Hepatocyte (in vitro differentiated cells): ENCODE results near the gene BATF3. TPM values are rescaled to one million over a fixed set of nuclear protein-coding genes. Genes with fewer than 3 reads are reported as not detected.

Experiments
- DNase-seq: peaks from one replicate; pipeline ENCODE4 v3.0.0-alpha.2; 2016; ENCODE audit warnings: low spot score
- H2AFZ ChIP-seq: fragments of 200-600 bp; sonication (generic); 2 replicates; pipeline ENCODE4 v1.6.0; 2016; ENCODE audit warnings: antibody characterized with exemption, mild to moderate bottlenecking
- H3K27ac ChIP-seq: fragments of 200-600 bp; sonication (generic); 2 replicates; pipeline ENCODE4 v1.5.1; 2016; ENCODE audit warnings: mild to moderate bottlenecking
- H3K27me3 ChIP-seq: fragments of 200-600 bp; sonication (generic); 2 replicates; pipeline ENCODE4 v1.6.1; 2016
- H3K36me3 ChIP-seq: fragments of 200-600 bp; sonication (generic); replicated peaks from 2 replicates; pipeline ENCODE4 v1.5.1; 2016; ENCODE audit warnings: low read depth; ENCODE audit not compliant: insufficient read depth
- H3K4me1 ChIP-seq: fragments of 200-600 bp; sonication (generic); 2 replicates; pipeline ENCODE4 v1.5.1; 2016; ENCODE audit warnings: mild to moderate bottlenecking, moderate library complexity; ENCODE audit not compliant: insufficient read depth
- H3K4me2 ChIP-seq: fragments of 200-600 bp; sonication (generic); 2 replicates; pipeline ENCODE4 v1.6.0; 2016
- H3K4me3 ChIP-seq: fragments of 200-600 bp; sonication (generic); 2 replicates; pipeline ENCODE4 v1.5.1; 2016; ENCODE audit warnings: mild to moderate bottlenecking
- H3K79me2 ChIP-seq: fragments of 200-600 bp; sonication (generic); 2 replicates; pipeline ENCODE4 v1.6.0; 2017; ENCODE audit warnings: mild to moderate bottlenecking
- H3K9me2 ChIP-seq: fragments of 200-600 bp; sonication (generic); replicated peaks from 2 replicates; pipeline ENCODE4 v1.6.0; 2017; ENCODE audit warnings: mild to moderate bottlenecking; ENCODE audit not compliant: insufficient read depth
- H3K9me3 ChIP-seq: fragments of 200-600 bp; sonication (generic); 2 replicates; pipeline ENCODE4 v1.5.1; 2016; ENCODE audit warnings: low read depth, mild to moderate bottlenecking
- H4K20me1 ChIP-seq: fragments of 200-600 bp; sonication (generic); 2 replicates; pipeline ENCODE4 v1.6.0; 2016; ENCODE audit warnings: mild to moderate bottlenecking; ENCODE audit not compliant: insufficient read depth, poor library complexity, severe bottlenecking
- CTCF ChIP-seq: fragments of 200-600 bp; sonication (generic); IDR thresholded peaks from 2 replicates; pipeline ENCODE4 v1.5.1; 2016; ENCODE audit warnings: antibody characterized with exemption, mild to moderate bottlenecking; ENCODE audit not compliant: poor library complexity
- EZH2 ChIP-seq: fragments of 200-600 bp; sonication (generic); IDR thresholded peaks from 2 replicates; pipeline ENCODE4 v1.6.1; 2016; ENCODE audit warnings: antibody characterized with exemption, mild to moderate bottlenecking, borderline replicate concordance
- EZH2phosphoT487 ChIP-seq: fragments of 200-600 bp; sonication (generic); IDR thresholded peaks from one replicate; pipeline ENCODE4 v1.6.1; 2018; ENCODE audit warnings: antibody characterized with exemption, mild to moderate bottlenecking, low read depth, moderate library complexity; ENCODE audit not compliant: unreplicated experiment, severe bottlenecking
- WGBS: methylation state at CpG from one replicate; pipeline ENCODE4 v1.1.6; 2016; ENCODE audit warnings: low lambda C conversion rate; ENCODE audit errors: missing lambda C conversion rate; 5-methylcytosine and 5-hydroxymethylcytosine counted together
- polyA plus RNA-seq: library from polyadenylated mRNA; unstranded; fragments of >200 nt; fragmentation: Nextera tagmentation; extraction: Ambion mirVana; gene quantifications from 2 replicates; pipeline ENCODE4 v1.2.1, GENCODE V29; 2016
- total RNA-seq: library from RNA; depleted of rRNA; stranded (reverse); fragments of >200 nt; gene quantifications from 2 replicates; pipeline ENCODE4 v1.2.3, GENCODE V29; 2014

Gene BATF3
- total and polyA plus RNA-seq, 2 experiments from 2014 or later: 3.5 TPM; not detected in 1

GRCh38 chr1:212652609-212653008 is 47.0 kb downstream of the BATF3 start:
- WGBS: 96% methylated on average over 1 of the region's 1 CpG

GRCh38 chr1:212651977-212652376 is 47.7 kb downstream of the BATF3 start:
- no peak for DNase-seq
- Histone ChIP-seq H3K4me2 (no peak overlapping the region), H3K9me3 (no peaks in the 10 kb centered on the region), H3K36me3 (no peaks in the 10 kb centered on the region), H3K79me2 (no peaks in the 10 kb centered on the region), H3K4me3 (no peak overlapping the region), H3K27ac (no peak overlapping the region), H2AFZ (no peak overlapping the region), H3K27me3 (no peaks in the 10 kb centered on the region), H3K9me2 (no peaks in the 10 kb centered on the region), H4K20me1 (no peaks in the 10 kb centered on the region), H3K4me1 (no peaks in the 10 kb centered on the region)
- TF ChIP-seq CTCF: no peak
- TF ChIP-seq EZH2: no peak
- 98% methylated on average over 3 of the region's 3 CpGs for WGBS

More at GRCh38 chr1:212652609-212653008, 47.0 kb downstream of the BATF3 start:
- Histone ChIP-seq H3K79me2 (no peaks in the 10 kb centered on the region), H3K27ac (no peak overlapping the region), H4K20me1 (no peaks in the 10 kb centered on the region), H3K4me2 (no peak overlapping the region), H3K4me1 (no peaks in the 10 kb centered on the region), H3K9me2 (no peaks in the 10 kb centered on the region), H3K27me3 (no peaks in the 10 kb centered on the region), H3K9me3 (no peaks in the 10 kb centered on the region), H3K36me3 (no peaks in the 10 kb centered on the region), H2AFZ (no peak overlapping the region), H3K4me3 (no peak overlapping the region)
- no peak for DNase-seq
- TF ChIP-seq EZH2phosphoT487: no peak
- TF ChIP-seq CTCF: no peak
- no peak for TF ChIP-seq EZH2

- no peaks in the 10 kb centered on the region for H3K9me2 ChIP-seq
- no peak overlapping the region for H2AFZ ChIP-seq
- H4K20me1 ChIP-seq: no peaks in the 10 kb centered on the region
- no peak overlapping the region for H3K4me3 ChIP-seq
- H3K36me3 ChIP-seq: no peaks in the 10 kb centered on the region
- H3K4me1 ChIP-seq: no peaks in the 10 kb centered on the region
- no peaks in the 10 kb centered on the region for H3K27me3 ChIP-seq
- no peak overlapping the region for H3K4me2 ChIP-seq
- no peak overlapping the region for H3K27ac ChIP-seq
- no peak for DNase-seq
- TF ChIP-seq EZH2phosphoT487: no peak
- no peak for TF ChIP-seq CTCF
- TF ChIP-seq EZH2: no peak
- H3K79me2 ChIP-seq: no peaks in the 10 kb centered on the region
- H3K9me3 ChIP-seq: no peaks in the 10 kb centered on the region
- WGBS: 94% methylated on average over 4 of the region's 4 CpGs
Measured at GRCh38 chr1:212651521-212651920, 48.1 kb downstream of the BATF3 start.

GRCh38 chr1:212650228-212650627 is 49.4 kb downstream of the BATF3 start:
- WGBS: 43% methylated on average over 3 of the region's 3 CpGs
- Histone ChIP-seq H2AFZ (no peak overlapping the region), H3K27ac (no peak overlapping the region), H3K27me3 (no peaks in the 10 kb centered on the region), H3K4me3 (no peak overlapping the region), H3K4me1 (peaks cover 8% of the 10 kb centered on the region), H3K4me2 (no peak overlapping the region), H3K36me3 (no peaks in the 10 kb centered on the region), H3K9me3 (no peaks in the 10 kb centered on the region), H3K79me2 (no peaks in the 10 kb centered on the region), H4K20me1 (no peaks in the 10 kb centered on the region), H3K9me2 (no peaks in the 10 kb centered on the region)
- no peak for TF ChIP-seq EZH2
- no peak for TF ChIP-seq EZH2phosphoT487
- TF ChIP-seq CTCF: no peak
- DNase-seq: no peak
